ENCODE measurements around the gene SLC9C1. TPM values are rescaled to one million over a fixed set of nuclear protein-coding genes. Genes with fewer than 3 reads are reported as not detected.

The SLC9C1 gene
- polyA plus RNA-seq, 1 experiment = not detected

DNA sequence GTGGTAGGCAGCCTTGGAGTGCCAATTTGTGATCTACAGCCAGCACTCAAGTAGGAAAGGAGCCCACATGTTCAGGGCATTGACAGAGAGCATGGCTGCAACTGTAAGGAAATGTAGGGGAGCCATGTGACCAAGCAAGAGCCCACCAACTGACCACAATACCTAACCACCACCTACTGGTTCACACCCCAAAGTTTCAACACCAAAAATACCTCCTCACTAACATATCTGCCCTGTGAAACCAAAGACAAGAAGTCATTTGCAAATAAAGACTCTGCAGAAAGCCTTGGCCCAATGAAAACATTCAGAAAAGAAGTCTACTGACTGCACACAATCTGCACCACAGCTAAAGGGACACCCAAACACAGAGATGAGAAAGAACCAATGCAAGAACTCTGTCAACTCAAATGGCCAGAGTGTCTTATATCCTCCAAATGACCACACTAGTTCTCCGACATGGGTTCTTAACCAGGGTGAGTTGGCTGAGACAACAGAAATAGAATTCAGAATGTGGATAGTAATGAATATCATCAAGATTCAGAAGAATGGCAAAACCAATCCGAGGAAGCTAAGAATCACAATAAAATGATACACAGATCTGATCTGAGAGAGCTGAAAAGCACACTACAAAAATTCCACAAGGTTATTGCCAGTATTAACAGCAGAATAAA, 40.6 kb downstream of the SLC9C1 start:
- POLR2A ChIA-PET = interaction anchor here (0.5 kb wide), 1 partner anchor 1473 kb away, joined by 3 read pairs; no protein-coding TSS in a partner anchor
- Histone ChIP-seq H3K27me3 (ENCODE audit: control insufficient read depth, insufficient read depth, low read length) (no peaks in the 10 kb centered on the region), H3K4me3 (ENCODE audit: low read depth, low read length) (no peak overlapping the region), H3K9me3 (ENCODE audit: control insufficient read depth, insufficient read depth, low read length) (no peaks in the 10 kb centered on the region), H3K27ac (ENCODE audit: low read depth, low read length) (no peak overlapping the region)
- CTCF ChIA-PET = no interaction called here
- no peak for DNase-seq (ENCODE audit: low read depth, low spot score)
- TF ChIP-seq, protein P1, sequence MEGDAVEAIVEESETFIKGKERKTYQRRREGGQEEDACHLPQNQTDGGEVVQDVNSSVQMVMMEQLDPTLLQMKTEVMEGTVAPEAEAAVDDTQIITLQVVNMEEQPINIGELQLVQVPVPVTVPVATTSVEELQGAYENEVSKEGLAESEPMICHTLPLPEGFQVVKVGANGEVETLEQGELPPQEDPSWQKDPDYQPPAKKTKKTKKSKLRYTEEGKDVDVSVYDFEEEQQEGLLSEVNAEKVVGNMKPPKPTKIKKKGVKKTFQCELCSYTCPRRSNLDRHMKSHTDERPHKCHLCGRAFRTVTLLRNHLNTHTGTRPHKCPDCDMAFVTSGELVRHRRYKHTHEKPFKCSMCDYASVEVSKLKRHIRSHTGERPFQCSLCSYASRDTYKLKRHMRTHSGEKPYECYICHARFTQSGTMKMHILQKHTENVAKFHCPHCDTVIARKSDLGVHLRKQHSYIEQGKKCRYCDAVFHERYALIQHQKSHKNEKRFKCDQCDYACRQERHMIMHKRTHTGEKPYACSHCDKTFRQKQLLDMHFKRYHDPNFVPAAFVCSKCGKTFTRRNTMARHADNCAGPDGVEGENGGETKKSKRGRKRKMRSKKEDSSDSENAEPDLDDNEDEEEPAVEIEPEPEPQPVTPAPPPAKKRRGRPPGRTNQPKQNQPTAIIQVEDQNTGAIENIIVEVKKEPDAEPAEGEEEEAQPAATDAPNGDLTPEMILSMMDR (IDR thresholded peaks at IDR 0.05; ENCODE audit: low read depth, low read length) = no peak

DNA sequence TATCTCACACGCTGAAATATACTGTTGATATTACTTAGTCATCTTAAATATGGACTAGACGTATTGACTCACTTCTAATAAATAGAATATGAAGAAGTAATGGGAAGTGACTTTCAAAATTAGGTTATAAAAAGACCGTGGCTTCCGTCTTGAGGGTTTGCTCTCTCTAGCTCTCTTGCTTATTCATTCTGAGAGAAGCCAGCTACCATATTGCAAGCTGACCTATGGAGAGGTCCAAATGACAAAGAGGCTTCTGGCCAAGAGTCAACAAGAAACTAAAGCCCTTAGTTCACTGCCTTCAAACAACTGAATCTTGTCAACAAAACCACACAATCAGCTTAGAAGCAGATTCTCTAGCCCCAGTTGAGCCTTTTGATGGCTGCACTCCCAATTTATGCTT, 46.1 kb downstream of the SLC9C1 start:
- no peak overlapping the region for H3K4me3 ChIP-seq (ENCODE audit: low read depth, low read length)
- no peaks in the 10 kb centered on the region for H3K9me3 ChIP-seq (ENCODE audit: control insufficient read depth, insufficient read depth, low read length)
- POLR2A ChIA-PET = no interaction called here
- no peaks in the 10 kb centered on the region for H3K27me3 ChIP-seq (ENCODE audit: control insufficient read depth, insufficient read depth, low read length)
- TF ChIP-seq, protein P1 (IDR thresholded peaks at IDR 0.05; ENCODE audit: low read depth, low read length) = no peak
- H3K27ac ChIP-seq (ENCODE audit: low read depth, low read length) = no peak overlapping the region
- no peak for DNase-seq (ENCODE audit: low read depth, low spot score)
- CTCF ChIA-PET = no interaction called here

DNA sequence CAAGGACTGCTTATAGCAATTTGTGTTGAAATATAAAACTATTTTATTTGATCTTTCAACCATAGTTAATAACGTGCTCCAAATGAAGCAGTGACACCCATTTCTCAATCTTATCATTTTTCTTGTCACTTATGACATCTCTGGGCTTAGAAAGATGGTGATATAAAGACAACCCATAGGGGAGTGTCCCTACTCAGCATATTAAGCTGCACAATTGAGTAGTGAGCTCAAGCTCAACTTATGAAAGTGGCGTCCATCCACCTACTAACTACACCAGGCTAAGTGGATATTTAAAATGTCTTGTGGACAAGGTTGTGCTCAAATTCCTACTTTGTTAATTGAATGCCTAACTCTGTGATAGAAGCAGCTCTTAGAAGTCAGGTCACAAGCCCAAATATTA, 46.7 kb downstream of the SLC9C1 start:
- CTCF ChIA-PET = interaction anchor here (1.2 kb wide), 1 partner anchor 46 kb away, joined by 3 read pairs; no protein-coding TSS in a partner anchor

DNA sequence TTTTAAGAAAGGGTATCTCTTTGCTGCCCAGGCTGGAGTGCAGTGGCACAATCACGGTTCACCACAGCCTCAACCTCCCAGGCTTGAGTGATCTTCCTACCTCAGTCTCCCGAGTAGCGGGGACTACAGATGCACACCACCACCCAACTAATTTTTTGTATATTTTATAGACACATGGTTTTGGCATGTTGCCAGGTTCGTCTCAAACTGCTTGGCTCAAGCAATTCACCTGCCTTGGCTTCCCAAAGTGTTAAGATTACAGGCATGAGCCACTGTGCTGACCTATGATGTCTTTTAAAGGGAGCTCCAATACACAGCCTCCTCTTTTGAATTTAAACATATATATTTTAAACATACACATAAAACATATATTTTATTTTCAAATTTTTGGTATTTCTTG, 60.9 kb downstream of the SLC9C1 start:
- no peak for DNase-seq (ENCODE audit: low read depth, low spot score)

More for the DNA sequence above, 46.7 kb downstream of the SLC9C1 start:
- Histone ChIP-seq H3K27me3 (ENCODE audit: control insufficient read depth, insufficient read depth, low read length) (no peaks in the 10 kb centered on the region), H3K4me3 (ENCODE audit: low read depth, low read length) (no peak overlapping the region), H3K27ac (ENCODE audit: low read depth, low read length) (no peak overlapping the region), H3K9me3 (ENCODE audit: control insufficient read depth, insufficient read depth, low read length) (no peaks in the 10 kb centered on the region)
- no peak for DNase-seq (ENCODE audit: low read depth, low spot score)
- POLR2A ChIA-PET = no interaction called here
- TF ChIP-seq, protein P1 (IDR thresholded peaks at IDR 0.05; ENCODE audit: low read depth, low read length) = no peak

DNA sequence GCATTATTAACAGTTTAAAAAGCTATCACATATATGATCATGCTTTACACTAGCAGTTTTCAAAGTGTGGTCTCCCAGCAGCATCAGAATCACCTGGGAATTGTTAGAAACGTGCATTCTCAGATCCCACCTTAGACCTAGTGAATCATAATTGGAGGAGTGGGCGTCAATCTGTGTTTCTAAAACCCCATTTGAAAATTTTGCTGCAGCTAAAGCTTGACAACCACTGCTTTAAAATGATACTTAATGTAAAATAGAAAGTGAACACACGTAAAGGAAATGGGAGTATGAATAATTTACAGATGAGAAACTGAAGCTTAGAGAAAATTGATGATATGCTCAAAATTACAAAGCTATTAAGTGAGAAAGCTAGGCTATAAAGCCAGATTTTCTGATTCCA, 62.3 kb downstream of the SLC9C1 start:
- Histone ChIP-seq H3K27me3 (ENCODE audit: control insufficient read depth, insufficient read depth, low read length) (no peaks in the 10 kb centered on the region), H3K9me3 (ENCODE audit: control insufficient read depth, insufficient read depth, low read length) (no peaks in the 10 kb centered on the region), H3K27ac (ENCODE audit: low read depth, low read length) (no peak overlapping the region), H3K4me3 (ENCODE audit: low read depth, low read length) (no peak overlapping the region)
- TF ChIP-seq, protein P1 (IDR thresholded peaks at IDR 0.05; ENCODE audit: low read depth, low read length) = no peak
- ChIA-PET CTCF (no interaction called here), POLR2A (no interaction called here)
- DNase-seq (ENCODE audit: low read depth, low spot score) = no peak

More for the DNA sequence above, 60.9 kb downstream of the SLC9C1 start:
- Histone ChIP-seq H3K4me3 (ENCODE audit: low read depth, low read length) (no peak overlapping the region), H3K27me3 (ENCODE audit: control insufficient read depth, insufficient read depth, low read length) (no peaks in the 10 kb centered on the region), H3K27ac (ENCODE audit: low read depth, low read length) (no peak overlapping the region), H3K9me3 (ENCODE audit: control insufficient read depth, insufficient read depth, low read length) (no peaks in the 10 kb centered on the region)
- POLR2A ChIA-PET = no interaction called here
- CTCF ChIA-PET = interaction anchor here (1.0 kb wide), 1 partner anchor 121 kb away, joined by 3 read pairs; no protein-coding TSS in a partner anchor
- TF ChIP-seq, protein P1 (IDR thresholded peaks at IDR 0.05; ENCODE audit: low read depth, low read length) = no peak

Data from AG04450 (cell line).